GM21717 (cell line): ENCODE results near the gene PARP6.

ENCODE experiments used
- ATAC-seq: cut with Tn5 transposase; IDR thresholded peaks from one replicate; pipeline ENCODE4 v1.9.1; 2021; ENCODE audit warnings: mild to moderate bottlenecking, moderate library complexity; ENCODE audit not compliant: unreplicated experiment

PARP6 gene, protein sequence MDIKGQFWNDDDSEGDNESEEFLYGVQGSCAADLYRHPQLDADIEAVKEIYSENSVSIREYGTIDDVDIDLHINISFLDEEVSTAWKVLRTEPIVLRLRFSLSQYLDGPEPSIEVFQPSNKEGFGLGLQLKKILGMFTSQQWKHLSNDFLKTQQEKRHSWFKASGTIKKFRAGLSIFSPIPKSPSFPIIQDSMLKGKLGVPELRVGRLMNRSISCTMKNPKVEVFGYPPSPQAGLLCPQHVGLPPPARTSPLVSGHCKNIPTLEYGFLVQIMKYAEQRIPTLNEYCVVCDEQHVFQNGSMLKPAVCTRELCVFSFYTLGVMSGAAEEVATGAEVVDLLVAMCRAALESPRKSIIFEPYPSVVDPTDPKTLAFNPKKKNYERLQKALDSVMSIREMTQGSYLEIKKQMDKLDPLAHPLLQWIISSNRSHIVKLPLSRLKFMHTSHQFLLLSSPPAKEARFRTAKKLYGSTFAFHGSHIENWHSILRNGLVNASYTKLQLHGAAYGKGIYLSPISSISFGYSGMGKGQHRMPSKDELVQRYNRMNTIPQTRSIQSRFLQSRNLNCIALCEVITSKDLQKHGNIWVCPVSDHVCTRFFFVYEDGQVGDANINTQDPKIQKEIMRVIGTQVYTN

DNA sequence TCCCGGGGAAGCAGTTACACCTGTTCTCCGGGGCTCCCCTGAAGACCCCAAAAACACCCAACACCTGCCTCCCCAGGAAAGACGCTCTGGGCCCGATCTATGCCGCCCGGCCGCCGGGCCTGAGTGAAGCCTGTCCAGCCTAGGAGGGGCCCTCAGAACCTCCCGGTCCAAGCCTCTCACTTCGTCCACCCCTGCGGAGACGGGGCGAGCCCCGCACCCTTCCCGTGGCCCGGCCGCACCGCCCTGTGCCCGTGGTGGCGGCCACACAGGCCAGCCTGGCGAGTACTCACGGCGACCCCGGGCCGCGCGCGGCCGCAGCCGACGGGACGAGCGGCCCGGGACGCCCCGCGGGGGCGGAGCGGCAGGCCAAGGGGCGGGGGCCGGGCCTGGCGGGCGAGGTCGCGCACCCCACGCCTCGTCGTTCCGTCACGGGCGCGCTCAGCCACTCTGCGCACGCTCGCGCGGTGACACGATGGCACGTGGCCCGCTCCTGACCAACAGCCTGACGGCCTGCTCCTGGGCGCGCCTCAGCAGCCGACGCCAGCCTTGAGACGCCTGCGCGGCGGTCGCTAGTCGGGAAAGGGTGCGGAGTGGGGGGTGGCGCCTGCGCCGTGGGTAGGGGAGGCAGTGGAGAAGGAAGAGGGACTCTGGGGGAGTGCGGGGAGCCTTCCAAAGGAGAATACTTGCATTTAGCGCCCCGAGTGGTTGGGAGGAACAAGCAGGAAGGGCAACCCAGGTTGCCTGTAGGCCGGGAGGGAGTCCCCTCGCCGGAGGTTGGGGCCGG lies at the start of gene PARP6:
Gene PARP6, minus strand, starts transcription at position 342 of the 784 bp plus-strand sequence. CDS start 5,077 bp downstream, outside the sequence.
- ATAC-seq, result peak; percentile 85

DNA sequence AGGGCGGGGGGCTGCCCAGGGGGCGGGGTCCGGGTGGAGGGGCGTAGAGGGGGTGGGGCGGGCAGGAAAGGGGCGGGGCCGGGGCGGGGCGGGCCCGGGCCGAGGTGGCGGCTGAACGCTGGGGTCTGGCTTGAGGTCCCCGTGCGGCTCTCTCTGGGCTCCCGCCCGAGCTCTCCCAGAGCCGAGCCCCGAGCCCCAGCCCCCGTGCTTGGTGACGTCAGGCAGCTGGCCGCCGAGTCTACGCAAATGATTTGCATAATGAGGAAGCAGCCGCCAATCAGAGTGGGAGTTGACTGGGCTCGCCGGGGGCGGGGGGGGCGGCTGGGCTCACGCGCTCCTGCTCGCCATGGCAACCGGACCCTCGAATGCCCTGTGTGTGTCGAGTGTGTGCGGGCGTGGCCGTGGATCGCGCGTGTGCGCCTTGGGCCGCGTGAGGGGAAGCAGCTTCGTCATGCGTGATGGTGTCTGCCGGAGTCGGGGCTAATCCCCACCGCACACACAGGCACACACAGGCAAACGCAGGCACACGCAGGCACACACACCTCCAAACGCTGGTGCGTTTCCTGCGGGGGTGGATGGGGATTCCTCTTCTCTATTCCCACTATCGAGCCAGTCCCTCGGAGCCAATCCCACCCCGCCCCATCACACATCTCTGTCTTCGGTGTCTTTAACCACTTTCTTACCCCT lies 47.8 kb upstream of the PARP6 start, which contains the start of gene CELF6:
Gene CELF6, minus strand, starts transcription at position 173 of the 687 bp plus-strand sequence. CDS start 283 bp downstream, outside the sequence.
- peak; percentile 54 for ATAC-seq

DNA sequence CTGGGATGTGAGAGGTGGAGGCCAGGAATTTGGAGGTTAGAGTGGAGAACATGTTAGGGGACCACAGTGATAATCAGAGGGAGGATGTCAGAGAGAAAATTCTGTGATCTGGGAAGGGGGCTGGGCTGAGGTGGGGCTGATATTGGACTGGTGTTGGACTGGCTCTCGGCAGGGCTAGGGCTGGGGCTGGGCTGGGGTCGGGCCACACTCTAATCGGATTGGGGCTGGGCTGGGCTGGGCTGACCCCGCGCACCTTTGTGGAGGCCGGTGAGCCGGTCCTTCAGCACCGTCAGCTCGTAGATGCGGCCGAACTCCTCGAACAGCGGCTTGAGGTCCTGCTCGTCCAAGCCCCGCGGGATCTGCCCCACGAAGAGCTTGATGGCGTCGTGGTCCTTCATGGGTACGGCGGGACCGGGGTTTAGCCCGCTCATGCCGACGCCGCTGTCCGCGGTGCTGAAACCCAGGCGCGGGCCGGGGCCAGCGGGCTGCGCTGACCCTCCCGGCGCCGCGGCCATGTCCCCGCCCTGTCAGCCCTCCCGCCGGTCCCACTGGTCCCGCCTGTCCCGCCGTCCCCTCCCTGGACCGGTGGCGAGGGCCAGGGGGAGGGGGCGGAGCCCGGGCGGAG lies 47.1 kb upstream of the PARP6 start:
- ATAC-seq, result peak; percentile 11

DNA sequence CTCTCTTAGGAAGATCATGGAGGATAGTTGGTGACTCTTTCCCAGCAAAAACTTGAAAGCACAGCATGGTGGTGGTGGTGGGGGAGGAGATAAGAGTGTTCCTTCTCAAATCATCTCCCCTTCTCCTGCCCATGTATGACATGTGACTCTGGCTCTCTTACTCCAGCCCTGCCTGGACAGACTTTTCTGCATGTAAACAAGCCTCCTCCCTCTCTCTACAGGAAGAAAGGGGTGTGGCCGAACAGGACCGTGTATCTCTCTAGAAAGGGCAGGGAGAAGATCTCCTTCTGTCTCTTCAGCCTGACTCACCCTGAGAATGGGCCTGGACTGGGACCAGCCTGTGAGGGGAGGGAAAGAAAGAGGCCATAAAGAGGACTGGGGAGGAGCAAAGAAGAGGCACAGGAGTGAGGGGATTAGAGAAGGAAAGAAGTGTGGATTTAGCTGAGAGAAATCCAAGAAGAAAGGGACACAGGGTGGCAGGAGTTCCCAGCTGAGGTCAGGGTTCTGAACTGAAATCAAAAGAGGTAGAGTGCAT lies 46.1 kb upstream of the PARP6 start:
- ATAC-seq, result no peak

DNA sequence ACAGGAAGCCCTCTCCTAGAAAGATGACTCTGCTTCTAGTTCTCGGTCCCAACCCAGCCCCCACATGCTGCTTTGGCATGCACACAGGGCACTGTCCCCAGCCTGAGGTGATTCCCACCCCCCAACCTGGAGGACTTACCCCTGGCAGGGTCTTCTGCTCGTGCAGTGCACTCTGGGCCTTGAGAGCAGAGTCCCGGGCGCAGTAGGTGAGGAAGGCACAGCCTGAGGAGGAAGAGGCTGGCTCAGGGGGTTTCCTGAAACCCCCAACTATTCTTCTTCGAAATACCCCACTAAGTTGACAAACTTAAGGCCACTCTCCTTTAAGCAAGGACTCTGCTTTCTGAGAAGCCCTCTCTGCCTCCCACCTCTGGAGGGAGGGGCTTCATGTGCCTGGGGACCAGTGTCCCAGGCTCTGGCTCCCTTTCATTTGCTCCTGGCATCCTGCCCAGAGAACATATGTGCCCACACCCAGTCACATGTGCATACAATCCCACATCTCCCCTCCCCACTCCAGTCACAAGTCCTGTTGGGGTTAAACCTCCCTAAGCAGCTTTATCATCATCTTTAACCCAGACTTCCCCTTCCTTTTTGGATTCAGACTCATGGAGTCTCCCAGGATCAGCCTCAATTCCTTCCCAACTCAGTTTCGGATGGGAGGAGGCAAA lies 43.5 kb upstream of the PARP6 start:
- no peak for ATAC-seq

DNA sequence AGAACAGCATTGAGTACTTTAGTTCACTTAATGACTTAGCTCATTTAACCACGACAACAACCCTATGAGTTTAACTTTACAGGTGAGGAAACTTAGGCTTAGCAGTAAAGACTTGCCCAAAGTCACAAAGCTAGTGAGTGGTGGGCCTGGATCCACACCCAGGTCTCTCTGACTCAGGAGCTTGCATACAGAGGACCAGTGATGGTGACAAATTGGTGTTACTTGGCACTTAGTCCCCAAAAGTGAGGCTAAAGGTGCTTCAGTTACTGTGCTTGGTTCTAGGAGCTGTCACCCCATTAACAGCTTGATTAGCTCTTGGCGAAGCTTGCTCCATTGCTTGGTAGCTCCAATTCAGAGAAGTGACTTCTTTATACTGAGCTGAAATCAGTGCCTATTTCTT lies 41.5 kb upstream of the PARP6 start:
- no peak for ATAC-seq

DNA sequence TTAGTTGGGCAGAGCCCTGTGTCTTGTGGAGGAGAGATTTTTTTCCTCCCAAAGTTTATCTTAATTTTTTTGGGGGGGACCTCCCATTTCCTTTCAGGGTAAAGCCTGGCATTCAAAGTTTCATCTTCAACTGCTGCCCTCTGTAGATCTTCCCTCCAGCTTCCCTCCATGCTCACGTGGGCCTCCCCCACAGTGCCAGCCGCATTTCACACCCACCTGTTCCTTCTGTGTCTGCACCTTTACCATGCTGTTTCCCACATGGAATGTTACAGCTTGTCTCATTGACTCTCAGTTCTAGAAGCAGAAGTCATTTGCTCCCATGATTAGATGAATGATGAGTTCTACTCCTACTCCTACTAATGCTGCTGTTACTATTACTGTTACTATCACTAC lies 41.1 kb upstream of the PARP6 start:
- ATAC-seq, result no peak

DNA sequence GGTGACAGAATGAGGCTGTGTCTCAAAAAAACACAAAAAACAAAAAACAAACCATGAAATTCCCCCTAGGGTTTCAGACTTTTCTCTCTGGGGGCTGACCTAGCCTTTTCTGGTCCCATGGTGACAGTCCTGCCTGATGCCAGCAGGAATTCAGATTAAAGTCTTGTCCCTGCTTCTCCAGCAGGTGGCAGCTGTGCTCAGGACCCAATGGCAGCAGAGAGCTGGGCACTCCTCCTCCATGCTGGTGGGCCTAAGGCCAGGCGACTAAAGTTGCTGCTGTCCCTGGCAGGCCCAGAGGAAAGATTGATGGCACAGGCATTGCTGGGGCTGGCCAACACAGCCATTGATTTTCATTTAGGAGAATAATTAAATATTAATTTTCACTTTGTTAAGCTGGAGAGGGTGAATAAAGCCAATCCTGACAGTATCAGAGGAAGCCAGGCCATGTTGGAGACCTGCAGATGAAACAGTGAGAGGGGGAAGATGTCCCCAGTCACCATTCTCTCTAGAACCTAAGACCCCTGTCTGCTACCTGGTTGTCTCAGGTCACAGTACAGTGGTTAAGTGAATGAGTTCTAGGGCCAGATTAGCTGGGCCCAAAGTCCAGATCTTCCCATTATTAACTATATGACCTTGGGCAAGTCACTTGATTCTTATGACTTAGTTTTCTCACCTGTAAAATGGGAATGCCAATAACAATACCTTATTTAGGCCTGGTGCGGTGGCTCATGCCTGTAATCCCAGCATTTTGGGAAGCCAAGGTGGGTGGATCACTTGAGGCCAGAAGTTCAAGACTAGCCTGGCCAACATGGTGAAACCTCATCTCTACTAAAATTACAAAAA lies 40.5 kb upstream of the PARP6 start:
- no peak for ATAC-seq

DNA sequence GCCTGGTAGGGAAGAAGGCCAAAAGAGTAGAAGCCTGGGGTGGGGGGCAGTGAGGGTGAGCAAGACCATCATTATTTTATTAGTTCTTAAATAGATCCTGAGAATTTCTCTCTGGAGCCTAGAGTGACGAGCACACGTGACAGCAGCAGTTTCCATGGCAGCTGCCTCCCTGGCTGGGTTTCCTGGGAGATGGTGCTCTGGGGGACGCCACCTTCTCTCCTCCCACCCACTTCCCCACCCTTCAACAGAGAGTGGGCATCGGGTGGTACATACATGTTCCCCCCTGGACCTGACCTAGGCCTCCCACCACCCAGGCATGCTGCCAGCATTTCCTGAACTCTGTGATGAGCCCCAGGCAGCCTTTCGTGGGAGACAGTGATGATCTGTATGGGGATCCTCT lies 34.7 kb upstream of the PARP6 start:
- no peak for ATAC-seq

DNA sequence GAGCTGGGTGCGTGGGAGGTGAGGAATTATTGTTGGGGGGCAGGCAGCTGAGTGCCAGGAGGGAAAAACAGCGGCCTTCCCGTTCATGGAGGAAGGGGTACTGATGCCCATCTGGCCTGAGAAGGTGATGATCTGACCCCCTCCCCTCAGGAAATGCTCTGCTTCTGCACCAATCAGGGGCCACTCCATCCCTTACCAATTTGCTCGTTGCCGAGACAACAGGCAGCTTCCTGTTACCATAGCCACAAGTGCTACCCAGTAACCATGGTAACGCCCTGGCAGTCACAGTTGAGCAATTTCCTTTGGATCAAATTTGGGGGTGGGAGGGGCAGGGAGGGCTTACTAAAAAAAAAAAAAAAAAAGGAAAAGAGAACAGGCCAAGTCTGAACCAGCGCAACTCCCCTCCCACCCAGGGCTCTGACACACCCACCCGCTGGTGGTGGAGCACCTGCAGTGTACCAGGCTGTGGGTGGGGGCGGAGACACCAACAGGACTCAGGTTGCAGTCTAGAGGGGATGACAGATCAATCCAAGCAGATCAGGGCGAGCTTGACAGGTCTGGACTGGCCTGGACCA lies 33.9 kb upstream of the PARP6 start:
- ATAC-seq, result no peak

DNA sequence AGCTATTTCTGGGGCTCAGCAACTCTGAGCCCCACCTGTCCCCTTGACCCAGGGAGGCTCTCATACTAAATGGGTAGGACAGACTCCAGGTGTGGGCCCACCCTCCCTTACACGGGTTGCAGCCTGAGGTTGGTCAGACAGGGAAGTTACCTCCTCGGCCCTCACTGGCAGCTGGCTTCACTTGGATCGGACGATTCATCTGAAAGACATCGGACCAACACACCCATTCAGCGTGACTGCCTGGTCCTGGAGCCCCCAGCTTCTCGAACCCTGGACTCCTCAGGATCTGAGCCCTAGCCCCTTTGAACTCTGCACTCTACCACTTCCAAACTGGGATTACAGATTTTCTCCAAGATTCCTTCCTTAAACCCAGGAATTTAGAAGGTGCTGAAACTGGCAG lies 32.2 kb upstream of the PARP6 start:
- no peak for ATAC-seq

DNA sequence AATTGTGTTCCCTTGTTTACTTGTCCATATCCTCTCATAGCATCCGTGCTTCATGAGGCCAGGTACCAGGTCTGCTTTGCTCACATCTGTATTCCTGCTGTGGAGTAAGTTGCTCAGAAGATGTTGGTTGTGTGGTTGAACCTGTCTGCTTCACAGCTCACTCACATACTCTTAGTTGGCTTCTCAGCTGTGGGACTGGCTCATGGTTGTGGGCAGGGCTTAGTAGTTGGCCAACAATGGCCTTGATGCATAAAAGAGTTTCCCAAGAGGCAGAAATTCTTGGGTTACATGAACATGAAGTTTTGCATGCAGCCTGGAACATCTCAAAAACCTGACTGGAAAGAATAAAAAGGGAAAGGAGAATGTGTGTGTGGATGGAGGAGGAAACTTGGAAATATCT lies 30.6 kb upstream of the PARP6 start:
- no peak for ATAC-seq

DNA sequence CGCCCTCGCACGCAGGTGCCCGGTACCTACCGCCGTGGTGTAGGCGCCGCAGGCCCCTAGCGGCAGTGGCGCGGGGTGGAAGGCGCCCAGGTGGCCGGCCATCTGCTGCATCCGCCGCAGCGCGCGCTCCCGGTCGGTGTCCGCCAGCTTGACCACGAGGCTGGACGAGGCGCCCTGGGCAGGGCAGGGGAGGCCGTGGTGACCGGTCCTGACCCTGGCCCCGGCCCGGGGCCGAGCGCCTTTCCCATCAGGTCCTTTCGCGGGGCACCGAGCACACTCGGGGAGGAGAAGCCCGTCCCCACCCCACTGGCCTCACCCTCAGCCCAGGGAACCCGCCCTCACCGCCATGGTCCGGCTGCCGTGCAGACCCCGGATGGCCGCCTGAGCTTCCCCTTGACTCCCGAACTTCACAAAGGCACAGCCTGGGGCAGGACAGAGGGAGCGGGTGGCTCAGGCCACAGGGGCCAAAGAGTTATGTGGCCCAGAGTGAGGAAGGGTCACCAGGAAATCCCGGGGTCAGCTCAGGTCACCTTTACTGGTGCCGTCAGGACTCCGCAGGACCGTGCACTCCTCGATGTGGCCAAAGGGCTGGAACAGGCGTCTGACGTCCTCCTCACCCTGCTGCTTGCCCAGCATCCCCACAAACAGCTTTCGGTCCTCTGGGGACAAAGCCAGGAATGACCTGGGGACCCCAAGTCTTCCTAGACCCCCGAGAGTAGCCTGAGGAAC lies 17.4 kb upstream of the PARP6 start:
- ATAC-seq, result no peak

DNA sequence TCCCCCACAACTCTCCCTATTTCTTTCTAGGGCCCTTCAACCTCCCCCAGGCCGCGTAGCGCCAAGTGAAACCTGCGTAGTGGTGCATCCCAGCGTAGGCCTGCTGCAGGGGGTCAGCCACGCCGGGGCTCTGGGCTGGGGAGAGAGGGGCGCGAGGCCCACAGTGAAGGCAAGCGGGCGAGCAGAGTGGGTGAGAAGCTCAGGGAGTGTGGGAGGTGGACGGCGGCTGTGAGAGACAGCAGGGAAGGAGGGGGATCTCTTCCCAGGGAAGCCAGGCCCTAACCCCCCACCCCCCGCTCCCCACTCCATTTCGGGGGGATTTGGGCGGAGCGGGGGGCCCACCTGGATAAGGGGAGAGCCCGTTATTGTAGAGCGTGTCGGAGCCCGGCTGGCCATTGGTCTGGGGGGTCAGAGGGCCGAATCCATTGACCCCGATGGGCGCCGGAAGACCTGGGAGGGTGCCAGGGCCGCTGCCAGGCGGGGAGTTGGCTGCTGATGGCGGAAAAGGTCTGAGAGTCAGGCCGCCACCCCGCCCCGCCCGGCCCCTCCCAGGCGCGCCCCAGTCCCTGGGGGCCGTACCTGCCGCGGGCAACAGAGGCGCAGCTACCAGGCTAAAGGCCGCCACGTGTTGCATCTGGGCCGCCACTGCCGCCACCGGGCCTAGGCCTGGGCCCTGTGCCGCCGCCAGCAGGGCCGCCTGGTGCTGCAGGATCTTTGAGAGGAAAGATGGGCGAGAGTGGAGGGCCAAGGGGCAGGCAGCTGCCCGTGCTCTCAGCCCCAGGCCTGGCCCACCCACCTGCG lies 16.6 kb upstream of the PARP6 start:
- ATAC-seq, result no peak

DNA sequence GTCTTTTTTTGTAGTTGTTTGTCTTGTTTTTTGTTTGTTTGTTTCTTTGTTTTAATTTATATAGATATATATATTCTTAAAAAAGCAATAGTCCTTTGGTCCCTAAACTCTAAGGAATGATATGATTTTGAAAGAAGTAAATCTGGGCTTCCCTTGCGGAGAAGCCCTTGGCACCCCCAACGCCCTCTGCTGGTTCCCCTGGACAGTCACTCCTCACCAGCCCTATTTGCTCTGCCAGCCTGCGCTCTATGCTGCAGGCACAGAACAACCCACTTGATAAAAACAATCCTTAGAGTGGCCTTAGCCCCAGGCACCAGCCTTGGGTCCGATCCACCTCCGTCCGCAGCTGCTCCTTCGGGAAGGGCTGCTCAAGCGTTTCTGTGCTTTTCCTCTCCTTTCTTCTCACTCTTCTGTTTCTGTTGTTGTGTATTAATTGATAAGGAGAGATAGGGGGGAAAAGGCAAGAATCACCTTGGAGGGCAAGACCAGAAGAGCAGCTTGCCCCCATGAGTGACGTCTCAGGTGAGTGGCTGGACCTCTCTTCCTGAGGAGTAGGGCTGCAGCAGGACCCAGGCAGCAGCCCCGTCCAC lies 13.7 kb upstream of the PARP6 start:
- no peak for ATAC-seq

DNA sequence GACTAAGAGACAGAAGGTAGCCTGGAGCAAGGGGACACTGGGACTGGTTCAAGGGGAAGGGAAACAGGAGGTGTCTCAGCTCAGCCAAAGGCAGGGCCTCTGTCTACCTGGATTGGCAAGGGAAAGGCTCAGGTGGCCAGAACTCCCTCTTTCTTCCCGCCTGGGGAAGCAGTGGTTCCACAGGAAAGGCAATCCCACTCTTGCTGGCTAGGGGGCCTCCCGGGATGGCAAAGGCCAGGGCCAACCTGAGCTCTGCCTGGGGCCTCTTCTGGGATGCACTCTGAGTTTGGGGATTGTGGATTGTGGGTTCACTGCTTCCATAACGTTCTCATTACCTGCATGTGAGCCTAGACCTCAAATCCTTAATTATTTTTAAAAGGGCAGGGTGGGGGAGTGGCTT lies 13.0 kb upstream of the PARP6 start:
- ATAC-seq, result no peak

DNA sequence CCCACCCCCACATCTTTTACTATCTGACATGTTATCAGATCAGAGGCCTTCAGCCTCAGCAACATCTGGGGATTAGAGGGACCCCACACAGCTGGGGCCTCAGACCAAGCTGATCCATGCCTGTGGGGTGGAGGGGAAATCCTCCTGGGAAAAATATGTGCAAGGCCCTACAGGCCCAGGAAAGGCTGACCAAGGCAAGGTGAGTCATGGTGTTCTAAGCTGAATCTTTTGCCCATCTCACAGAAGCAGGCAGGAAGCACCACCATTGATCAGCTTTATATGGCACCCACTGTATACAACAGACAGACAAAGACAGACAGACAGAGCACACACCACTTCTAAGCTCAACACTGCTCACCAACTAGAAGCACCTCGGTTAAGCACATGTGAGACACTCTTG lies 12.4 kb upstream of the PARP6 start:
- no peak for ATAC-seq
